Measurements from ENCODE around the gene RBM44.

GRCh38 chr2:237863689-237864443, 65.3 kb downstream of the RBM44 start:
- TF ChIP-seq CTCF (IDR thresholded peaks at IDR 0.05; ENCODE audit: insufficient read depth, low read length) (no peak), POLR2AphosphoS5 (IDR thresholded peaks at IDR 0.05; ENCODE audit: low read depth) (no peak), REST (IDR thresholded peaks at IDR 0.05; ENCODE audit: insufficient replicate concordance, low read depth) (no peak)
